ENCODE results near the gene LCA5L.

DNA sequence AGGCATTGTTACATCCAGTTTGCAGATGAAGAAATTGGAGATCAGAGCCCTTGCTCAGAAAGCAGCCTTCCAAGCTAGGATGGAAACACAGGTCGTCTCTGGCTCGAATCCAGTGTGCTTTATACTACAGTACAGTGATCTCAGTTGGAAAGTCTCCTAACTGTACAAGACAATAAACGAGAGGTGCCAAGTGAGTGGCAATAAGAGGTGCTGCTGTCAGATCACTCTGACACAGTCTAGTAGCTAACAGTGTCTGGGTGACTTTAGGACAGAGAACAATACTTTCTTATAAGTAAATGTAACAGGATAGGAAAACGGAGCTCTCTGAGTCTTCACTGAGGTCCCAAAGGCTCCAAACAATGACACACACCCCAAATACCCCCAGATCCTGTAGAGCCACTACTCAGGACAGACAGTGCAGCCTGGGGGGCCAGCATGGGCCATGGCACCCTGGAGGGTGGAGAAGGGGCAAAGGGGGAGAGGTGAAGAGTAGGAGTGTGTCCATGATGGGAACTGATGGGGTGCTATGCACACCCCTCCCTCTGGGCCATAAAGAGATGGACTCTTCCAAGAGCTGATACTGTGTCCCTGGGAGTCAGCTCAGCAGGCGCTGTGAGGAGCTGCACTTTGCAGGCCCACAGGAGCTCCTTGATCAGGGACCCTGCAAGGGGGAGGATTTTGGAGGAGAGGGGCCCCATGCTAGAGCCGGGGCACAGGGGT is 9.5 kb upstream of the LCA5L start:
- TF ChIP-seq EHMT2 (IDR thresholded peaks at IDR 0.05; ENCODE audit: low read depth) (no peak), CHD4 (IDR thresholded peaks at IDR 0.05; ENCODE audit: borderline replicate concordance) (no peak), HOXA7 (CRISPR knock-in tag; IDR thresholded peaks at IDR 0.05) (no peak), JUN (IDR thresholded peaks at IDR 0.05) (no peak), RFX5 (IDR thresholded peaks at IDR 0.05) (no peak), RAD21 (conservative IDR thresholded peaks at IDR 0.05 in 1 of 2, IDR thresholded peaks at IDR 0.05 in 1 of 2) (no peak), CEBPB (IDR thresholded peaks at IDR 0.05) (no peak)
- TF ChIP-seq, protein P1, sequence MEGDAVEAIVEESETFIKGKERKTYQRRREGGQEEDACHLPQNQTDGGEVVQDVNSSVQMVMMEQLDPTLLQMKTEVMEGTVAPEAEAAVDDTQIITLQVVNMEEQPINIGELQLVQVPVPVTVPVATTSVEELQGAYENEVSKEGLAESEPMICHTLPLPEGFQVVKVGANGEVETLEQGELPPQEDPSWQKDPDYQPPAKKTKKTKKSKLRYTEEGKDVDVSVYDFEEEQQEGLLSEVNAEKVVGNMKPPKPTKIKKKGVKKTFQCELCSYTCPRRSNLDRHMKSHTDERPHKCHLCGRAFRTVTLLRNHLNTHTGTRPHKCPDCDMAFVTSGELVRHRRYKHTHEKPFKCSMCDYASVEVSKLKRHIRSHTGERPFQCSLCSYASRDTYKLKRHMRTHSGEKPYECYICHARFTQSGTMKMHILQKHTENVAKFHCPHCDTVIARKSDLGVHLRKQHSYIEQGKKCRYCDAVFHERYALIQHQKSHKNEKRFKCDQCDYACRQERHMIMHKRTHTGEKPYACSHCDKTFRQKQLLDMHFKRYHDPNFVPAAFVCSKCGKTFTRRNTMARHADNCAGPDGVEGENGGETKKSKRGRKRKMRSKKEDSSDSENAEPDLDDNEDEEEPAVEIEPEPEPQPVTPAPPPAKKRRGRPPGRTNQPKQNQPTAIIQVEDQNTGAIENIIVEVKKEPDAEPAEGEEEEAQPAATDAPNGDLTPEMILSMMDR (IDR thresholded peaks at IDR 0.05), result no peak

Measured in A549 (cell line).